ENCODE results near the gene ADD1.

Gene ADD1, protein sequence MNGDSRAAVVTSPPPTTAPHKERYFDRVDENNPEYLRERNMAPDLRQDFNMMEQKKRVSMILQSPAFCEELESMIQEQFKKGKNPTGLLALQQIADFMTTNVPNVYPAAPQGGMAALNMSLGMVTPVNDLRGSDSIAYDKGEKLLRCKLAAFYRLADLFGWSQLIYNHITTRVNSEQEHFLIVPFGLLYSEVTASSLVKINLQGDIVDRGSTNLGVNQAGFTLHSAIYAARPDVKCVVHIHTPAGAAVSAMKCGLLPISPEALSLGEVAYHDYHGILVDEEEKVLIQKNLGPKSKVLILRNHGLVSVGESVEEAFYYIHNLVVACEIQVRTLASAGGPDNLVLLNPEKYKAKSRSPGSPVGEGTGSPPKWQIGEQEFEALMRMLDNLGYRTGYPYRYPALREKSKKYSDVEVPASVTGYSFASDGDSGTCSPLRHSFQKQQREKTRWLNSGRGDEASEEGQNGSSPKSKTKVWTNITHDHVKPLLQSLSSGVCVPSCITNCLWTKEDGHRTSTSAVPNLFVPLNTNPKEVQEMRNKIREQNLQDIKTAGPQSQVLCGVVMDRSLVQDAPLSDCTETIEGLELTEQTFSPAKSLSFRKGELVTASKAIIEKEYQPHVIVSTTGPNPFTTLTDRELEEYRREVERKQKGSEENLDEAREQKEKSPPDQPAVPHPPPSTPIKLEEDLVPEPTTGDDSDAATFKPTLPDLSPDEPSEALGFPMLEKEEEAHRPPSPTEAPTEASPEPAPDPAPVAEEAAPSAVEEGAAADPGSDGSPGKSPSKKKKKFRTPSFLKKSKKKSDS

DNA sequence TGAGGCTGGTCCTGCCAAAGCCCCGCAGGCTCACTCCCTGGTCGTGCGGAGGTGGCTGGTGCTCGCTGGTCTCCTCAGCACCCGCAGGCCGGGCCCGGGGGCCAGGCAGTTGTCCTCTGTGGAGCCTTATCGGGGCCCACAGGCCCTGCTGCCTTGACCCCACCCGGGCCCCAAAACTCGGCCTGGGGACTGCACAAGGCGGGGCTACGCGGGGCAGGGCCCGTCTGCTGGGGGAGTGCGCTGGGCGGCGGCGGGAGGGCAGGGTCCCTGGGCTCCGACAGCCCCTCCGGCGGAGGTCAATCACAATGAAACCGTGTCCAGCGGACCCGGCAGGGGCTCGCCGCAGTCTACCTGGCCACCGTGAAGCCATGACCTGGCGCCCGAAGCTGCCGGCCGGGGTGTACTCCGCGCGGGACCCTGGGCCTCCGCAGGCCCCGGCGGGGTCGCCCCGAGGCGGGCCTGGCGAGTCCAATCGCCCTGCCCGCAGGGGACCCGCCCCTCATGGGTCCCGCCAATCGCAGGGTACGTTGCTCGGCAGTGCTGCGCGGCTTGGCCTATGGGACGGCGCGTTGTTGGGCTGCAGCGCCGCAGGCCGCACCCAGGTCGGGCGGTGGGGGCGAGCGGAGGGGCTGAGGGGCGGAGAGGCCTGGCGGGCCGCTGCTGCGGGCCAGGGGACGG, at the start of gene ADD1:
TSS of gene ADD1 (plus strand) at position 582 of the 678 bp plus-strand sequence. CDS start 32,072 bp downstream, outside the sequence.
- peak within 1 kb of the TSS; percentile 77 for H3K4me3 ChIP-seq (ENCODE audit: low read depth, low read length)
- TF ChIP-seq, protein P1, sequence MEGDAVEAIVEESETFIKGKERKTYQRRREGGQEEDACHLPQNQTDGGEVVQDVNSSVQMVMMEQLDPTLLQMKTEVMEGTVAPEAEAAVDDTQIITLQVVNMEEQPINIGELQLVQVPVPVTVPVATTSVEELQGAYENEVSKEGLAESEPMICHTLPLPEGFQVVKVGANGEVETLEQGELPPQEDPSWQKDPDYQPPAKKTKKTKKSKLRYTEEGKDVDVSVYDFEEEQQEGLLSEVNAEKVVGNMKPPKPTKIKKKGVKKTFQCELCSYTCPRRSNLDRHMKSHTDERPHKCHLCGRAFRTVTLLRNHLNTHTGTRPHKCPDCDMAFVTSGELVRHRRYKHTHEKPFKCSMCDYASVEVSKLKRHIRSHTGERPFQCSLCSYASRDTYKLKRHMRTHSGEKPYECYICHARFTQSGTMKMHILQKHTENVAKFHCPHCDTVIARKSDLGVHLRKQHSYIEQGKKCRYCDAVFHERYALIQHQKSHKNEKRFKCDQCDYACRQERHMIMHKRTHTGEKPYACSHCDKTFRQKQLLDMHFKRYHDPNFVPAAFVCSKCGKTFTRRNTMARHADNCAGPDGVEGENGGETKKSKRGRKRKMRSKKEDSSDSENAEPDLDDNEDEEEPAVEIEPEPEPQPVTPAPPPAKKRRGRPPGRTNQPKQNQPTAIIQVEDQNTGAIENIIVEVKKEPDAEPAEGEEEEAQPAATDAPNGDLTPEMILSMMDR (IDR thresholded peaks at IDR 0.05; ENCODE audit: low read depth, low read length): no peak
- in situ Hi-C loops (cut with HindIII; ENCODE audit: low sequenced_read_pairs): no loop called here
- DNase-seq (ENCODE audit: low read depth, low spot score): peak; percentile 93

DNA sequence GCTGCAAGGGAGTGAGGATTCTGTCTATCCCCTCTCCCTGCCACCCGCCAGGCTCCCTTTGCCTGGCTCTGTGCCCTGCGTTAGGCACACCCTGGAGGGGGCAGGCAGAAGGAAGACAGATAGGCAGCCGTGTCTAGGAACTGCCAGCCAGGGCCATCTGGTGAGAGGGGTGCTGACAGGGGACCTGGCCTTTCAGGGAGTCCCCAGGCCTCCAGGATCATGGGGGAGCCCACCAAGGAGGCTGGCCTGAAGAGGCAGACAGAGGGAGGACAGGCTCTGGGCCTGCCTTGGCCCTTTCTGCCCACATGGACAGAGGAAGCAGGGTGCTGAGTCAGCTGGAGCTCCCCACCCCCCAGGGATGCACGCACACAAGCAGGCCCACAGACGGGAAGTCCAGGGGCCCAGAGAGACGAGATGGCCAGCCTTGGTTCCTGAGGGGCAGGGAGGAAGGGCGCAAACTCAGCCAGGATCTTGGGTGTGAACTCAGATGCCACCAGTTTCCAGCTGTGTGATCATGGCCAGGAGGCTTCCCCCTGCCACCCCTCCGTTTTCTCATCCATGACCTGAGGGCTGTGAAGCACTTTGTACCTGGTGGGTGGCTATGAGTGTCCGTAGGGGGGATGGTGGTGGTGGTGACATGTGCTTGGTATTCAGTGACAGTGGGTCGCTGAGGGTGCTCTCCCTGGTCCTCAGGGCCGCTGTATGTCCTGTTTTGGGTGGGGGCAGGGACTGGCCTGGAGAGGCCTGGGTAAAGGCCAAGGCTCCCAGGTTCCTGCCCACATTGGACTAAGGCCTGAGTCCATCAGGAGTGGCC, 49.0 kb upstream of the ADD1 start:
- peak overlapping the region; percentile 69 for H3K4me3 ChIP-seq (ENCODE audit: low read depth, low read length)
- peak; percentile 75 for DNase-seq (ENCODE audit: low read depth, low spot score)
- in situ Hi-C loops (cut with HindIII; ENCODE audit: low sequenced_read_pairs): no loop called here
- TF ChIP-seq, protein P1 (IDR thresholded peaks at IDR 0.05; ENCODE audit: low read depth, low read length): no peak

DNA sequence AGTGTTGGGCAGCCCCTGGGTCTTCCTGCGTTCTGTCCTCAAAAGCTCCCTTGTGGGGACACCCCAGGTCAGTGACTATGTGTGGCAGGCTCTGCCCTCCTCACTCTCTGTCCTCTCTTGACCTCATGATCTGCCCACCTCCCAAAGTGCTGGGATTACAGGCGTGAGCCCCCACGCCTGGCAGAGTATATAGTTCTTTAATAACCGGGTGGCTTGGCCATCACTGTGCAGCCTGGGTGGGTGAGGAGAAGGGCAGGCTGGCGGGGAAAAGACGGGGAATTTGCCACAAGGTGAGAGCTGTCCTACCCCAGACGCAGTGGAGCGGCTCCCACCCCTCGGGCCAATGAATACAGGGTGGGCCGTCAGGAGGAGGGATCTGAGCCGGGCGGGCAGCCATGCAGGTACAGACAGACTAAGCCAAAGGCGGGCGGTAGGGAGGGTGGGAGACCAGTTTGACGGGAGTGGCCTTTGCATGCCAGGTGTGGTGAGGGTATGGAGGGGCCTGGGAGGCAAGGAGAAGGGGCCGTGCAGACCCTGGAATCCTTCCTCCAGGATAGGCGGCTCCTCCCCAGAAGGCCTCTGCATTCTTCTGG, 48.2 kb upstream of the ADD1 start:
- H3K4me3 ChIP-seq (ENCODE audit: low read depth, low read length): no peak overlapping the region
- no peak for DNase-seq (ENCODE audit: low read depth, low spot score)

DNA sequence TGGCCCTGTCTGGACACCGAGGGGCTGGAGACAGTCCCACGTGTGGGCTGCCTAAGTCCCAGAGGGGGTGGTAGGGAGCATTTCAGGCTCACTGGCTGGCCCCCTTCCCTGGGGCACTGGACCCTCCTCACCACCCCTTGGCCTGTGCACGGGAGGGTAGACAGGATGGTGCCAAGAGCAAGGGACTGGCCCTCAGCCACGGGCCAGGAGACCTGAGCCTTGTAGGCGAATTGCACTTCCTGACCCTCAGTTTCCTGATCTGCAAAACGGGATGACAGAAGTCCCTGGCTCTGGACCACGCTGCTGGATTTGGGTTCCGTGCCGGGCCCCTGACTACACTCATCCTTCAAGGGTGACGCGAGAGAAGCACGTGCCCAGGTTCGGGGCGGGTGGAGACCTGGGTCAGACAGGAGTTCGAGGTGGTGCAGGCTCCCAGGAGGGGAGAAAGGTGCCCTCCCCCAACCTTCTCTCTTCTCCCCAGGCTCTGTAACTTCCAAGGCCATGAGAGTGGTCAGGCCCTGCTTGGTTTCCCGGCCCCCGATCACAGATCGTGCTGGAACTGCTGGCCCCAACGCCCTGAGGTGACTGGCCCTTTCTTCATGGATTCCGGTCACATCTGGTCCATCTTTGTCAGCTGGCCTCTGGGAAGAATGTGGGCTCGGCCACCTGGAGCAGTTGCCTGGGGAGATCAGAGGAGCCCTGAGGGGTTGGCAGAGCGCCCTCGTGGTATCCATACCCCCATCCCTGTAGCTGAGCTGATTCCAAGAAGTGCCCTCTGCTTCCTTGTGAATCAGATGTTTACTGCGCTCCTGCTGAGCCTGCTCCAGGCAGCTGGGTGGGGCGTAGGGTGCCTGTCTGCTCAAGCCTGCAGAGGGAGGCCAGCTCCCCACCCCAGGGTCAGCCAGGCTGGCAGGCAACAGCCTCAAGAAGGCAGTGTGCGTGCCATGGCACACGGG, 47.5 kb upstream of the ADD1 start:
- peak; percentile 64 for DNase-seq (ENCODE audit: low read depth, low spot score)
- H3K4me3 ChIP-seq (ENCODE audit: low read depth, low read length): no peak overlapping the region
- in situ Hi-C loops (cut with HindIII; ENCODE audit: low sequenced_read_pairs): no loop called here
- TF ChIP-seq, protein P1 (IDR thresholded peaks at IDR 0.05; ENCODE audit: low read depth, low read length): no peak

More for the DNA sequence above, 48.2 kb upstream of the ADD1 start:
- TF ChIP-seq, protein P1 (IDR thresholded peaks at IDR 0.05; ENCODE audit: low read depth, low read length): no peak
- in situ Hi-C loops (cut with HindIII; ENCODE audit: low sequenced_read_pairs): no loop called here

DNA sequence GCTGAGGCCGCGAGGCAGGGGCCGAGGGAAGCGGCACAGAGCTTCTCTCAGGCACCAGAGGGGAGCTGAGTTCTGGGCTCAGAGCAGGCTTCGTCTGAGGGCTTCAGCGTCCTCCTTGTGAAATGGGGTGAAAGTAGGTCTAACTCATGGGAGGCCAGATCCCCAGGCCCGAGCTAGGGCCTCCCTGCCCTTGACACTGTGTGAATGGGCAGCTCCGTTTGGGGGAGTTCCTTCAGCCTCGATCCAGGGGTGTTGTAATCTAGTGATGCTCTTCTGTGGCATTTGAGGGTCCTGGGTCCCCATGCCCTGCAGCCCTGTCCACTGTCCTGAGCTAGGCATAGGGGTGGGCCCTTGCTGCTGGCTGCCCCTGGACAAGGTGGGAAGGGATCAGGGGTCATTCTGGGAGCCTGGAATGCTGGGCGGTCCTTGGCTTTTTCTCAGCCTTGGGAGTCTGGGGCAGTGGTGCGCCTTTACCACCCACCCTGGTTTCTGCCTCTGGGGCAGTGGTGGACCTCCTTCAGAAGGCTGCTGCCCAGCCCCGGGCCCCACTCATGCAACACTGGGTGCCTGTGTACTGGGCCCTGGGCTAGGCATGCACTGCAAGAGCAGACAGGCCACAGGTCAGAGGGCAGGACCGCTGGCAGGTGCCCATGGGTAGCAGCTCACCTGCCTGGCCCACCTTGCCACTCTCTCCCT, 46.6 kb upstream of the ADD1 start:
- TF ChIP-seq, protein P1 (IDR thresholded peaks at IDR 0.05; ENCODE audit: low read depth, low read length): no peak
- in situ Hi-C loops (cut with HindIII; ENCODE audit: low sequenced_read_pairs): no loop called here
- no peak for DNase-seq (ENCODE audit: low read depth, low spot score)
- H3K4me3 ChIP-seq (ENCODE audit: low read depth, low read length): no peak overlapping the region

Measured in astrocyte of the spinal cord (primary cell).